Left ventricle myocardium superior (tissue), 1 donor: Measurements from ENCODE around the gene GUCA2A. TPM values are rescaled to one million over a fixed set of nuclear protein-coding genes. Genes with fewer than 3 reads are reported as not detected.

Experiments used
- total RNA-seq: library from RNA; stranded (reverse); fragmentation: NEBNext Ultra II Directional; extraction: Animal tissue kit (Norgen Biotek cat#: 25700); gene quantifications from one replicate; pipeline ENCODE4 v1.2.1, GENCODE V29; 2021
- donor health status: DM: no; HTN: yes; CAD: no; lungs with severe emphysema.

GUCA2A gene
- total RNA-seq, 1 donor from 2014 or later, result not detected

Other genes starting within 250 kb of the GUCA2A start
- 6.5 TPM for gene HIVEP3, start 245.8 kb downstream of the GUCA2A start, total RNA-seq
- gene GUCA2B, start 11.3 kb downstream of the GUCA2A start, total RNA-seq, result not detected
- gene FOXJ3, start 170.5 kb upstream of the GUCA2A start, total RNA-seq, result 35.1 TPM
- 9.7 TPM for gene RIMKLA, start 216.0 kb upstream of the GUCA2A start, total RNA-seq